Measurements from ENCODE around the gene HMGCS2.

GRCh38 chr1:119778359-119778758 is 9.7 kb upstream of the HMGCS2 start:
- TF ChIP-seq CTCF (IDR thresholded peaks at IDR 0.05) (no peak), EP300 (IDR thresholded peaks at IDR 0.05) (no peak), POLR2A (IDR thresholded peaks at IDR 0.05; ENCODE audit: low read depth) (no peak)
